ENCODE results near the gene PPARA. TPM values are rescaled to one million over a fixed set of nuclear protein-coding genes. Genes with fewer than 3 reads are reported as not detected.
A peak's percentile ranks its signal among the peaks of the same experiment; 100 is the strongest.

The PPARA gene
- total RNA-seq, 4 donors from 2014 or later = 26.9 to 41.9 (median 37.4) TPM

DNA sequence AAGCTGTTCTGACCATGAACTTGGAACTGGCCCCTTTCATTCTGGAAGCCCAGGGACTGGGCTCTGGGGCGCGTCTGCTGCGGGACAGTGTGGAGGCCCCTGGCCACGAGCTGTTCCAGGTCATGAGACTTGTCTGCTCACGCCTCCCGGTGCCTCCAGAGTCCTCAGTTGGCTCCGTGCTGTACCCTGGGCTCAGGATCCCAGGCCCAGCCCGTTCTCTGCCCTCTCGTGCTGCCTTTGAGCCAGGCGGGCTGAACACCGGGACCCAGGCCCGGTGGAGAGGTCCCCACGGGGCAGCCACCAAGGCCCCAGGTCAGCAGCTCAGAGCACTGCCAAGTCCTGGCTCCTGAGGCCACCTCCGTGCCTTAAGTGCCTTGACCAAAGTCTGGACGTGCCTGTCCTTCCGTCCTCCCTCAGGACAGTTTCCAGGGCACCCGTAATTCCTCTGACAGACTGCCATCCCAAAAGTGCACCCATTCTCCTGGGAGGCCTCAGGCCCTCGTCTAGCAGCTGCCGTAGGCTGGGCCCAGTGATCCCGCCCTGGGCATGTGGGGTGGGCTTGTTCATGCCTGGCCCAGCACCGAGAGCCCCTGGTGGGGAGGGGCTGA lies 36.3 kb upstream of the PPARA start:
- 74 to 79% methylated on average over 17 to 19 of the region's 21 CpGs for WGBS, 2 donors
- H3K4me1 ChIP-seq = peaks cover 10 to 42% of the 10 kb centered on the region in 2 donors
- intact Hi-C loops (cut with DNase I) = loop anchor here (2.0 to 10.0 kb wide), 2 partner anchors 119 to 529 kb away; no protein-coding TSS in a partner anchor
- H3K9me3 ChIP-seq = no peaks in the 10 kb centered on the region
- no peak overlapping the region for H3K4me3 ChIP-seq (replicated peaks in 1 of 3)
- no peak for TF ChIP-seq POLR2A (IDR thresholded peaks at IDR 0.05)
- TF ChIP-seq, protein P1, sequence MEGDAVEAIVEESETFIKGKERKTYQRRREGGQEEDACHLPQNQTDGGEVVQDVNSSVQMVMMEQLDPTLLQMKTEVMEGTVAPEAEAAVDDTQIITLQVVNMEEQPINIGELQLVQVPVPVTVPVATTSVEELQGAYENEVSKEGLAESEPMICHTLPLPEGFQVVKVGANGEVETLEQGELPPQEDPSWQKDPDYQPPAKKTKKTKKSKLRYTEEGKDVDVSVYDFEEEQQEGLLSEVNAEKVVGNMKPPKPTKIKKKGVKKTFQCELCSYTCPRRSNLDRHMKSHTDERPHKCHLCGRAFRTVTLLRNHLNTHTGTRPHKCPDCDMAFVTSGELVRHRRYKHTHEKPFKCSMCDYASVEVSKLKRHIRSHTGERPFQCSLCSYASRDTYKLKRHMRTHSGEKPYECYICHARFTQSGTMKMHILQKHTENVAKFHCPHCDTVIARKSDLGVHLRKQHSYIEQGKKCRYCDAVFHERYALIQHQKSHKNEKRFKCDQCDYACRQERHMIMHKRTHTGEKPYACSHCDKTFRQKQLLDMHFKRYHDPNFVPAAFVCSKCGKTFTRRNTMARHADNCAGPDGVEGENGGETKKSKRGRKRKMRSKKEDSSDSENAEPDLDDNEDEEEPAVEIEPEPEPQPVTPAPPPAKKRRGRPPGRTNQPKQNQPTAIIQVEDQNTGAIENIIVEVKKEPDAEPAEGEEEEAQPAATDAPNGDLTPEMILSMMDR (IDR thresholded peaks at IDR 0.05) = no peak
- peaks cover 21 to 23% of the 10 kb centered on the region in 2 donors for H3K36me3 ChIP-seq
- peak overlapping the region in 2 of 3 donors; percentile 49 to 69 for H3K27ac ChIP-seq
- no peaks in the 10 kb centered on the region for H3K27me3 ChIP-seq
- DNase-seq = no peak

DNA sequence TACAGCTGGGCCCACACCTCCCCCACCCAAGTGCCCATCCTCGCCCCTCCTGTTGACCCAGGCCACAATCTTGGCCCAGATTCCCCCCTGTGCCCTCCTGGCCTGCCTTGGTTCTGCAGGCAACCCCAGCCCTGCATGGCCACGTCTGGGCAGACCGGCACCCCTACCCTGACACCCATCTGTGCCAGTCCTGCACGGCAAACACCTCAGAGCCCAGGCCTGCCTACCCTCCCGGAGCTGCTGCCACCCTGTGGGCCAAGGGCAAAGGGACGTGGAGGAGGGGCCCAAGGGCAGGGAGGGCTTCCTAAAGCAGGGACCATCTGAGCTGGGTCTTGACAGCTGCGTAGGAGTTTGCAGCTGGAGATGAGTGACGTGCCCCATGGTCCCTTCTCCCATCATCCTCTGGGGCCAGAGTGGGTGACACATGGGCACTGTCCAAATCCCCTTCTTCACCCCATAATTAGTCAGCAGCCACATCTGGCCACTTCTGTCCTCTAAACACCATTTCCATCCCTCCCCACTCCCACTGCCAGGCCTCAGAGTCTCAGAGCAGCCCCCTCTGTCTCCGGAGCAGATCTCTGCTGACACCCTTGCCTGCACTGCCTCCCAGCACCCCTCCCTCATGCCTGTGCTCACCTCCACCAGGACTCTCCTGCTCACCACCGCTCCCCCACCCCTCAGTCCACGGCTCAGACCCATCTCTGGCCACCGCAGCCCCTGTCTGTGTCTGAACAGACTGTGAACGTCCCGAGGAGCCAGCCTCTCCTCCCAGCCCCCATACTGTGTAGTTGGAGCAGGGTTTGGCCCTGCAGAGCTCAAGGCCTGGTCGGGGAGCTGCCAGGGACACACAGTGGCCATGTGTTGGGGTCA lies 35.6 kb upstream of the PPARA start:
- Histone ChIP-seq H3K4me1 (peaks cover 5 to 34% of the 10 kb centered on the region in 2 donors), H3K27ac (peak overlapping the region in 2 of 3 donors; percentile 49 to 69), H3K36me3 (peaks cover 16 to 17% of the 10 kb centered on the region in 2 donors), H3K27me3 (no peaks in the 10 kb centered on the region), H3K9me3 (no peaks in the 10 kb centered on the region), H3K4me3 (replicated peaks in 1 of 3) (no peak overlapping the region)
- DNase-seq = no peak
- TF ChIP-seq, protein P1 (IDR thresholded peaks at IDR 0.05) = no peak
- no peak for TF ChIP-seq POLR2A (IDR thresholded peaks at IDR 0.05)
- intact Hi-C loops (cut with DNase I) = loop anchor here (2.0 to 10.0 kb wide), 3 partner anchors 107 to 530 kb away; no protein-coding TSS in a partner anchor
- 62 to 73% methylated on average over 12 to 13 of the region's 15 CpGs for WGBS, 2 donors

DNA sequence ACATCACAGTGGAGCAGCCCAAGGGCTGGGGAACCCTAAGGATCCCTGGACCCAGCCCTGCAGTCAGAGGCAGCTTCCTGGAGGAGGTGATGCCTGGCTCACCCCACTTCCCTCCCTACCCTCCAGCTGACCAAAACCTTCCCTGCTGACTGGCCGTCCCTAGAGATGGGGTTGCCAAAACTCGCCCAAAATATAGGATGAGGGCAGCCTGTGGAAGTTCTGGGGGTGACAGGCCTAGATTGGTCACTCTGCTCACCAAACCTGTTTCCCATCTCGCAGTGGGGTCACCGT lies 35.0 kb upstream of the PPARA start:
- Histone ChIP-seq H3K4me3 (replicated peaks in 1 of 3) (no peak overlapping the region), H3K27ac (peak overlapping the region in 2 of 3 donors; percentile 41 to 69), H3K27me3 (no peaks in the 10 kb centered on the region), H3K9me3 (no peaks in the 10 kb centered on the region), H3K4me1 (peaks cover 5 to 29% of the 10 kb centered on the region in 2 donors), H3K36me3 (peaks cover 10 to 13% of the 10 kb centered on the region in 2 donors)
- no peak for DNase-seq
- intact Hi-C loops (cut with DNase I) = loop anchor here (2.0 to 10.0 kb wide), 3 partner anchors 108 to 531 kb away; no protein-coding TSS in a partner anchor
- TF ChIP-seq, protein P1 (IDR thresholded peaks at IDR 0.05) = no peak
- no peak for TF ChIP-seq POLR2A (IDR thresholded peaks at IDR 0.05)
- WGBS, 2 donors = 77 to 84% methylated on average over 4 of the region's 4 CpGs

DNA sequence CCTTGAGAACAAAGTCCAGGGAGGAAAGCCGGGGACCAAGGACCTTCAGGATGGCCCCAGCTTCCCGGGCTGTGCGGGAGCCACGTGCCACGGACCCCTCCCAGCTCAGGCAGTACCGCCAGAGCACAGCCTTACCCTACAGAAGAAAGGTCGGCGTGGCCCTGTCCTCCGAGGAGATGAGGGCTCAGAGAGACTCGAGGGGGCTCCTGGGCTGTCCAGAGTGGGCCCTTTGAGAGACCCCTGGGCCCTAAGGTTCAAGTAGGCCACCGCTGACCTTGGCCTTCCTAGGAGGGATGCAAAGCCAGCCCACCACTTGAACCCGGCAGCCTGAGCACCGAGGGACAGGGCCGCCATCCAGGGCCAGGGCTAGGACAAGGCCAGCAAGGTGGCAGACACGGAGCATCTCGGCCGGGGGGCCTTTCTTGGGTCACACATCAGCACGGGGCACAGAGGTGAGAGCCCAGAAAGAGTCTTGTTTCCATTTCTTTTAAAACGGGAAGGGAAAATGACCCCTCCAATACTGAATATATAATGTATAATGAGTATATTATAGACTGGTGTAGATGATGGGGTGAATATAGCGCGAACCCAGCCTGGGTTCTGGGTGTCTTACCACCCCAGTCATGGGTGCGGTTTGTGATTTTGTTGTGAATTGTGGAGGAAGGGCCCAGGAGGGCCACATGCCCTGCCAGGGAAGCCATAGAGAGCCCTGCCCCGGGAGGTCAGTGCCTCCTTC lies 34.4 kb upstream of the PPARA start:
- intact Hi-C loops (cut with DNase I) = loop anchor here (2.0 to 10.0 kb wide), 3 partner anchors 109 to 531 kb away; no protein-coding TSS in a partner anchor
- Histone ChIP-seq H3K4me1 (peaks cover 5 to 23% of the 10 kb centered on the region in 2 donors), H3K9me3 (no peaks in the 10 kb centered on the region), H3K27me3 (no peaks in the 10 kb centered on the region), H3K27ac (peak overlapping the region; percentile 41 to 69 (median 59)), H3K36me3 (peaks cover 7 to 10% of the 10 kb centered on the region in 2 donors), H3K4me3 (replicated peaks in 1 of 3) (no peak overlapping the region)
- TF ChIP-seq POLR2A (IDR thresholded peaks at IDR 0.05) = no peak
- TF ChIP-seq, protein P1 (IDR thresholded peaks at IDR 0.05) = no peak
- WGBS, 2 donors = 52 to 71% methylated on average over 18 to 23 of the region's 23 CpGs
- DNase-seq = peak in 1 of 2 donors; percentile 27
